Adrenal gland (tissue), 12 donors: ENCODE measurements around the gene EXOC5. TPM values are rescaled to one million over a fixed set of nuclear protein-coding genes. Genes with fewer than 3 reads are reported as not detected.

Source experiments
- DNase-seq, 7 donors: peaks; one replicate each; pipeline ENCODE4 v3.0.0-alpha.2; 2019 to 2020
- H3K27ac ChIP-seq, 5 donors: fragments of 200-600 bp; sonication (generic) in 4 of 5; 1 replicate in 3 of 5; 2 replicates in 2 of 5; pipeline versions ENCODE4 v1.5.1 to v1.8.0; 2016 to 2020; ENCODE audit warnings: mild to moderate bottlenecking in 1 of 5
- H3K27me3 ChIP-seq: fragments of 200-600 bp; 2 replicates; pipeline ENCODE4 v1.8.0; 2021
- H3K36me3 ChIP-seq, 2 donors: fragments of 200-600 bp; replicated peaks in 1 of 2; 1 replicate in 1 of 2; 2 replicates in 1 of 2; pipeline versions ENCODE4 v1.5.1 to v1.8.0; 2018 to 2022
- H3K4me1 ChIP-seq, 2 donors: fragments of 200-600 bp; replicated peaks in 1 of 2; 1 replicate in 1 of 2; 2 replicates in 1 of 2; pipeline versions ENCODE4 v1.5.1 to v1.8.0; 2018 to 2021
- H3K4me3 ChIP-seq, 4 donors: fragments of 200-600 bp; sonication (generic) in 3 of 4; one replicate each; pipeline ENCODE4 v1.5.1; 2016 to 2018
- H3K9me3 ChIP-seq, 3 donors: fragments of 200-600 bp; sonication (generic) in 1 of 3; replicated peaks in 1 of 3; 1 replicate in 2 of 3; 2 replicates in 1 of 3; pipeline versions ENCODE4 v1.5.1 to v1.8.0; 2016 to 2021
- CTCF ChIP-seq, 6 experiments: fragments of 450-650 bp in 4 of 6; fragments of 200-600 bp in 2 of 6; sonication (generic) in 1 of 6; IDR thresholded peaks; 1 replicate in 5 of 6; 2 replicates in 1 of 6; pipeline versions ENCODE4 v1.5.1 to v1.8.0; 2016 to 2021; ENCODE audit warnings: antibody characterized with exemption in 6 of 6, mild to moderate bottlenecking in 2 of 6, moderate library complexity in 1 of 6
- POLR2A ChIP-seq, 2 donors: fragments of 450-650 bp; IDR thresholded peaks; one replicate each; pipeline ENCODE4 v1.6.1; 2017; ENCODE audit warnings: antibody characterized with exemption in 2 of 2, mild to moderate bottlenecking in 2 of 2, moderate library complexity in 1 of 2
- WGBS, 4 donors: extraction: QIAGEN DNeasy Blood & Tissue Kit in 2 of 4; methylation state at CpG; one replicate each; pipeline versions ENCODE4 v1.1.5 to v1.1.7; 2013 to 2017; 5-methylcytosine and 5-hydroxymethylcytosine counted together
- intact Hi-C, 2 donors: fragments of 100-400 bp; cut with DNase I; formaldehyde crosslinking; loops; one replicate each; pipeline versions ENCODE4 v1.14.1 to v1.15.0; 2022 to 2023
- polyA plus RNA-seq, 3 donors: library from polyadenylated mRNA; stranded (reverse); fragments of 200-250 nt in 2 of 3; fragments of 350-450 nt in 1 of 3; fragmentation: Illumina TruSeq in 1 of 3; extraction: RNeasy Lipid Tissue Mini Kit (QIAGEN cat#74804) in 1 of 3; gene quantifications; one replicate each; pipeline ENCODE4 v1.2.3, GENCODE V29; 2013 to 2014
- total RNA-seq, 9 donors: library from RNA; depleted of rRNA in 4 of 9; stranded (reverse); fragments of >200 nt in 4 of 9; fragments of 120-200 nt in 1 of 9; fragmentation: NEBNext Ultra II Directional in 1 of 9; extraction: Animal tissue kit (Norgen Biotek cat#: 25700) in 1 of 9; gene quantifications; one replicate each; pipeline versions ENCODE4 v1.1.0 to v1.2.4, GENCODE V29; 2013 to 2023
- donor health status: healthy with polysubstance abuse.
- donor health status: Bipolar disorder and iron deficiency.
- donor health status: DM: yes; HTN: yes; CAD: no.
- donor health status: DM: no; HTN: no; CAD: no.
- donor health status: DM: no; HTN: no; CAD: no.
- donor health status: DM: yes; HTN: yes; CAD: no.

Gene EXOC5
- total and polyA plus RNA-seq, 12 donors, result 6.4 to 63.8 (median 48.0) TPM

GRCh38 chr14:57153286-57153685, 115.4 kb downstream of the EXOC5 start:
- no peaks in the 10 kb centered on the region for H3K4me1 ChIP-seq
- no peaks in the 10 kb centered on the region for H3K36me3 ChIP-seq
- WGBS, 4 donors, result 84 to 94% (median 90%) methylated on average over 4 of the region's 4 CpGs
- no peaks in the 10 kb centered on the region for H3K9me3 ChIP-seq
- TF ChIP-seq CTCF (IDR thresholded peaks at IDR 0.05), result no peak
- no peak for TF ChIP-seq POLR2A (IDR thresholded peaks at IDR 0.05)
- H3K27ac ChIP-seq, result no peak overlapping the region
- no peak for DNase-seq
- no peaks in the 10 kb centered on the region for H3K27me3 ChIP-seq
- intact Hi-C loops, result no loop called here
- H3K4me3 ChIP-seq, result no peak overlapping the region

Other genes with a start within 250 kb of the EXOC5 start
- 10 to 100 TPM; 15.8 to 46.1 (median 35.4) TPM for gene AP5M1, start 66 bp upstream of the EXOC5 start, total RNA-seq
- 10 to 100 TPM in 1 of 3 donors, 1 to 10 TPM in 2; 4.2 to 46.3 (median 4.9) TPM for gene AP5M1, start 66 bp upstream of the EXOC5 start, polyA plus RNA-seq
- 10 to 100 TPM in 8 of 9 donors, 1 to 10 TPM in 1; 8.9 to 22.0 (median 16.0) TPM for gene NAA30, start 121.7 kb upstream of the EXOC5 start, total RNA-seq
- 10 to 100 TPM in 1 of 3 donors, 1 to 10 TPM in 2; 1.9 to 16.0 (median 2.6) TPM for gene NAA30, start 121.7 kb upstream of the EXOC5 start, polyA plus RNA-seq
- gene CCDC198, start 225.0 kb upstream of the EXOC5 start, total RNA-seq, result not detected
- not detected for gene CCDC198, start 225.0 kb upstream of the EXOC5 start, polyA plus RNA-seq